ENCODE results near the gene TMEM184C. TPM values are rescaled to one million over a fixed set of nuclear protein-coding genes. Genes with fewer than 3 reads are reported as not detected.
A peak's percentile ranks its signal among the peaks of the same experiment; 100 is the strongest.

The TMEM184C gene
- total RNA-seq, 1 experiment from 2014 or later = 43.7 TPM

DNA sequence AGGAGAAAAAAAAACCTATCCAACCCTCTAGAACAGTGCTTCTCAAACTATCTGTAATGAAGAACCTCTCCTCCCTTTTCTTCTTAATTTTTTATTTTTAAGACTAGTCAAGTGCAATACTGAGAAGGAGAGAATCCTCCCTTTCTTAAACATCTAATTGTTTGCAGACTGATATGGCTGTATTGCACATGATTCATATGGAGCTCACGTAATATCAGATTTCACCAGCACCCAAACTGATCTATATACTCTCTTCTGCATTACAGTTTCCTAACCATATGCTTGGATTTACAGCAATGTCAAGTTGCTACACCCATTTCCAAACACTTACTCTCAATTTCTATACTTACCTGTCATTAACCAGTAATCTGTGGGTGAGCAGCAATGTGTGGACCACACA lies 57.3 kb downstream of the TMEM184C start:
- Mint-ChIP-seq H3K4me3 (no peak overlapping the region), H3K4me1 (peaks cover 2% of the 10 kb centered on the region), H3K27ac (no peak overlapping the region), H3K36me3 (peaks cover 25% of the 10 kb centered on the region), H3K9me3 (no peaks in the 10 kb centered on the region), H3K27me3 (ENCODE audit: low read depth) (no peaks in the 10 kb centered on the region)
- ATAC-seq = no peak
- TF ChIP-seq ZNF219 (CRISPR knock-in tag; IDR thresholded peaks at IDR 0.05; ENCODE audit: borderline replicate concordance) (no peak), PRRX2 (CRISPR knock-in tag; IDR thresholded peaks at IDR 0.05) (no peak), OVOL2 (CRISPR knock-in tag; IDR thresholded peaks at IDR 0.05; ENCODE audit: borderline replicate concordance) (no peak), NR1H2 (CRISPR knock-in tag; IDR thresholded peaks at IDR 0.05) (no peak), FOXJ3 (CRISPR knock-in tag; IDR thresholded peaks at IDR 0.05; ENCODE audit: borderline replicate concordance) (no peak), MXD4 (CRISPR knock-in tag; IDR thresholded peaks at IDR 0.05; ENCODE audit: borderline replicate concordance) (no peak)
- TF ChIP-seq, protein P1, sequence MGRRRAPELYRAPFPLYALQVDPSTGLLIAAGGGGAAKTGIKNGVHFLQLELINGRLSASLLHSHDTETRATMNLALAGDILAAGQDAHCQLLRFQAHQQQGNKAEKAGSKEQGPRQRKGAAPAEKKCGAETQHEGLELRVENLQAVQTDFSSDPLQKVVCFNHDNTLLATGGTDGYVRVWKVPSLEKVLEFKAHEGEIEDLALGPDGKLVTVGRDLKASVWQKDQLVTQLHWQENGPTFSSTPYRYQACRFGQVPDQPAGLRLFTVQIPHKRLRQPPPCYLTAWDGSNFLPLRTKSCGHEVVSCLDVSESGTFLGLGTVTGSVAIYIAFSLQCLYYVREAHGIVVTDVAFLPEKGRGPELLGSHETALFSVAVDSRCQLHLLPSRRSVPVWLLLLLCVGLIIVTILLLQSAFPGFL (CRISPR knock-in tag; IDR thresholded peaks at IDR 0.05; ENCODE audit: borderline replicate concordance) = no peak
- ChIA-PET POLR2A (interaction anchor here (1.2 kb wide), 1 partner anchor 9 kb away, joined by 4 read pairs; the partner anchor contains the start of gene PRMT9), CTCF (no interaction called here)
- no peak for DNase-seq (ENCODE audit: low spot score)

DNA sequence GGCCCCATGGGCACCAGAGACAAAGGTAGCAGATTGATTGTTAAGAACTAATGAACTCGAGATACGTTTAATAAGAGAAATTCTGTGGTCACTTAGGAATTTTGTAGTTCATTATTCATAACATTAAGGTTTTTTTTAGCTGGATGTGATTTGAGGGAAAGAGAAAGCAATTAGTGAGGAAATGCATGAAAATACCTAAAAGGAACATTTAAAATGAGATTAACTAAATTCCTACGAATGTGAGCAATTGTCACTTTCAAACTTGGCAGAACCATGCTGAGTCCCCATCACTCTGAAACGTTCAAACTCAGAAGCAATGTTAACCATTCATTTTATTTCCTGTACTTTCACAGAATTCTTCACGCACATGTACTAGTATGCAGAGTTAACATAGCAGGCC lies 60.9 kb downstream of the TMEM184C start:
- no peak for TF ChIP-seq SMAD3 (CRISPR knock-in tag; IDR thresholded peaks at IDR 0.05; ENCODE audit: borderline replicate concordance)
- TF ChIP-seq, protein P2, sequence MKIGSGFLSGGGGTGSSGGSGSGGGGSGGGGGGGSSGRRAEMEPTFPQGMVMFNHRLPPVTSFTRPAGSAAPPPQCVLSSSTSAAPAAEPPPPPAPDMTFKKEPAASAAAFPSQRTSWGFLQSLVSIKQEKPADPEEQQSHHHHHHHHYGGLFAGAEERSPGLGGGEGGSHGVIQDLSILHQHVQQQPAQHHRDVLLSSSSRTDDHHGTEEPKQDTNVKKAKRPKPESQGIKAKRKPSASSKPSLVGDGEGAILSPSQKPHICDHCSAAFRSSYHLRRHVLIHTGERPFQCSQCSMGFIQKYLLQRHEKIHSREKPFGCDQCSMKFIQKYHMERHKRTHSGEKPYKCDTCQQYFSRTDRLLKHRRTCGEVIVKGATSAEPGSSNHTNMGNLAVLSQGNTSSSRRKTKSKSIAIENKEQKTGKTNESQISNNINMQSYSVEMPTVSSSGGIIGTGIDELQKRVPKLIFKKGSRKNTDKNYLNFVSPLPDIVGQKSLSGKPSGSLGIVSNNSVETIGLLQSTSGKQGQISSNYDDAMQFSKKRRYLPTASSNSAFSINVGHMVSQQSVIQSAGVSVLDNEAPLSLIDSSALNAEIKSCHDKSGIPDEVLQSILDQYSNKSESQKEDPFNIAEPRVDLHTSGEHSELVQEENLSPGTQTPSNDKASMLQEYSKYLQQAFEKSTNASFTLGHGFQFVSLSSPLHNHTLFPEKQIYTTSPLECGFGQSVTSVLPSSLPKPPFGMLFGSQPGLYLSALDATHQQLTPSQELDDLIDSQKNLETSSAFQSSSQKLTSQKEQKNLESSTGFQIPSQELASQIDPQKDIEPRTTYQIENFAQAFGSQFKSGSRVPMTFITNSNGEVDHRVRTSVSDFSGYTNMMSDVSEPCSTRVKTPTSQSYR (CRISPR knock-in tag; IDR thresholded peaks at IDR 0.05) = no peak
- TF ChIP-seq, protein P3, sequence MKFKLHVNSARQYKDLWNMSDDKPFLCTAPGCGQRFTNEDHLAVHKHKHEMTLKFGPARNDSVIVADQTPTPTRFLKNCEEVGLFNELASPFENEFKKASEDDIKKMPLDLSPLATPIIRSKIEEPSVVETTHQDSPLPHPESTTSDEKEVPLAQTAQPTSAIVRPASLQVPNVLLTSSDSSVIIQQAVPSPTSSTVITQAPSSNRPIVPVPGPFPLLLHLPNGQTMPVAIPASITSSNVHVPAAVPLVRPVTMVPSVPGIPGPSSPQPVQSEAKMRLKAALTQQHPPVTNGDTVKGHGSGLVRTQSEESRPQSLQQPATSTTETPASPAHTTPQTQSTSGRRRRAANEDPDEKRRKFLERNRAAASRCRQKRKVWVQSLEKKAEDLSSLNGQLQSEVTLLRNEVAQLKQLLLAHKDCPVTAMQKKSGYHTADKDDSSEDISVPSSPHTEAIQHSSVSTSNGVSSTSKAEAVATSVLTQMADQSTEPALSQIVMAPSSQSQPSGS (CRISPR knock-in tag; IDR thresholded peaks at IDR 0.05; ENCODE audit: borderline replicate concordance, low read depth) = no peak
- TF ChIP-seq NFE2L1 (CRISPR knock-in tag; IDR thresholded peaks at IDR 0.05) = no peak
- Mint-ChIP-seq H3K36me3 (peaks cover 9% of the 10 kb centered on the region), H3K4me3 (no peak overlapping the region), H3K27me3 (ENCODE audit: low read depth) (no peaks in the 10 kb centered on the region), H3K4me1 (peaks cover 10% of the 10 kb centered on the region), H3K27ac (no peak overlapping the region), H3K9me3 (no peaks in the 10 kb centered on the region)
- ATAC-seq (no peak), DNase-seq (ENCODE audit: low spot score) (no peak)
- POLR2A ChIA-PET = no interaction called here
- CTCF ChIA-PET = interaction anchor here (1.2 to 1.6 kb wide), 2 partner anchors 66 to 189 kb away, joined by 4 to 17 read pairs; no protein-coding TSS in a partner anchor

DNA sequence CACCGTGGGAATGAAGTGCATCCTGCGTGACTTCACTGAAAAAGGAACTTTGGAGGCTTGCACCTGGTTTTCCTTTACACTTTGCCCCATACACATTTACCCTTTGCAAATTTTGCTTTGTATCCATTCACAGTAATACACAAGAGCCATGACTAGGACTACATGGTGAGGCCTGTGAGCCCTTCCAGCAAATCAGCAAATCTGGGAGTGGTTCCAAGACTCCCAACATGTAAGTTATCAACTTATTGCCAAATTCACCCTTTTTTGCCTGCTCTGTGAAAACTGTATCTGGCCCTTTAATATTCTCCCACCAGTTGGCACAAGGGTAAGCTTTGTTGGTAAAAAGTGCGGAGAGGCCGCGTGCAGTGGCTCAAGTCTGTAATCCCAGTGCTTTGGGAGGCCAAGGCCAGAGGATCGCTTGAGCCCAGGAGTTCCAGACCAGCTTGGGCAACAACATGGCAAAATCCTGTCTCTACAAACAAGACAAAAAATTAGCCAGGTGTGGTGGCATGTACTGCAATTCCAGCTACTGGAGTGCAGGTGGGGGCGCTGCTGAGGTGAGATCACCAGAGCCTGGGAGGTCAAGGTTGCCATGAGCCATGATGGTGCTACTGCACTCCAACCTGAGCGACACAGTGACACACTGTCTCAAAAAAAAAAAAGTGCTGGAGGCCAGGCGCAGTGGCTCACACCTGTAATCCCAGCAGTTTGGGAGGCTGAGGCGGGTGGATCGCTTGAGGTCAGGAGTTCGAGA lies 61.8 kb downstream of the TMEM184C start:
- Mint-ChIP-seq H3K9me3 (no peaks in the 10 kb centered on the region), H3K27ac (peak overlapping the region; percentile 96), H3K36me3 (peaks cover 9% of the 10 kb centered on the region), H3K4me3 (no peak overlapping the region), H3K27me3 (ENCODE audit: low read depth) (no peaks in the 10 kb centered on the region), H3K4me1 (peaks cover 12% of the 10 kb centered on the region)
- CTCF ChIA-PET = interaction anchor here (0.6 to 1.6 kb wide), 12 partner anchors 11 to 230 kb away, joined by 3 to 17 read pairs (median 3); partner anchors contain the start of gene TMEM184C
- DNase-seq (ENCODE audit: low spot score) = peak; percentile 74
- POLR2A ChIA-PET = no interaction called here
- ATAC-seq = peak; percentile 71
- TF ChIP-seq OVOL2 (CRISPR knock-in tag; IDR thresholded peaks at IDR 0.05; ENCODE audit: borderline replicate concordance) = no peak
- no peak for TF ChIP-seq MYBL2 (CRISPR knock-in tag; IDR thresholded peaks at IDR 0.05)
- TF ChIP-seq, protein P4, sequence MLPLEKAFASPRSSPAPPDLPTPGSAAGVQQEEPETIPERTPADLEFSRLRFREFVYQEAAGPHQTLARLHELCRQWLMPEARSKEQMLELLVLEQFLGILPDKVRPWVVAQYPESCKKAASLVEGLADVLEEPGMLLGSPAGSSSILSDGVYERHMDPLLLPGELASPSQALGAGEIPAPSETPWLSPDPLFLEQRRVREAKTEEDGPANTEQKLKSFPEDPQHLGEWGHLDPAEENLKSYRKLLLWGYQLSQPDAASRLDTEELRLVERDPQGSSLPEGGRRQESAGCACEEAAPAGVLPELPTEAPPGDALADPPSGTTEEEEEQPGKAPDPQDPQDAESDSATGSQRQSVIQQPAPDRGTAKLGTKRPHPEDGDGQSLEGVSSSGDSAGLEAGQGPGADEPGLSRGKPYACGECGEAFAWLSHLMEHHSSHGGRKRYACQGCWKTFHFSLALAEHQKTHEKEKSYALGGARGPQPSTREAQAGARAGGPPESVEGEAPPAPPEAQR (CRISPR knock-in tag; IDR thresholded peaks at IDR 0.05) = no peak
- no peak for TF ChIP-seq ETV6 (CRISPR knock-in tag; IDR thresholded peaks at IDR 0.05)
- TF ChIP-seq, protein P5, sequence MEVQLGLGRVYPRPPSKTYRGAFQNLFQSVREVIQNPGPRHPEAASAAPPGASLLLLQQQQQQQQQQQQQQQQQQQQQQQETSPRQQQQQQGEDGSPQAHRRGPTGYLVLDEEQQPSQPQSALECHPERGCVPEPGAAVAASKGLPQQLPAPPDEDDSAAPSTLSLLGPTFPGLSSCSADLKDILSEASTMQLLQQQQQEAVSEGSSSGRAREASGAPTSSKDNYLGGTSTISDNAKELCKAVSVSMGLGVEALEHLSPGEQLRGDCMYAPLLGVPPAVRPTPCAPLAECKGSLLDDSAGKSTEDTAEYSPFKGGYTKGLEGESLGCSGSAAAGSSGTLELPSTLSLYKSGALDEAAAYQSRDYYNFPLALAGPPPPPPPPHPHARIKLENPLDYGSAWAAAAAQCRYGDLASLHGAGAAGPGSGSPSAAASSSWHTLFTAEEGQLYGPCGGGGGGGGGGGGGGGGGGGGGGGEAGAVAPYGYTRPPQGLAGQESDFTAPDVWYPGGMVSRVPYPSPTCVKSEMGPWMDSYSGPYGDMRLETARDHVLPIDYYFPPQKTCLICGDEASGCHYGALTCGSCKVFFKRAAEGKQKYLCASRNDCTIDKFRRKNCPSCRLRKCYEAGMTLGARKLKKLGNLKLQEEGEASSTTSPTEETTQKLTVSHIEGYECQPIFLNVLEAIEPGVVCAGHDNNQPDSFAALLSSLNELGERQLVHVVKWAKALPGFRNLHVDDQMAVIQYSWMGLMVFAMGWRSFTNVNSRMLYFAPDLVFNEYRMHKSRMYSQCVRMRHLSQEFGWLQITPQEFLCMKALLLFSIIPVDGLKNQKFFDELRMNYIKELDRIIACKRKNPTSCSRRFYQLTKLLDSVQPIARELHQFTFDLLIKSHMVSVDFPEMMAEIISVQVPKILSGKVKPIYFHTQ (CRISPR knock-in tag; IDR thresholded peaks at IDR 0.05) = no peak
- no peak for TF ChIP-seq CBFB (CRISPR knock-in tag; IDR thresholded peaks at IDR 0.05; ENCODE audit: low read depth)

All from WTC11 (cell line).